HG03095 (cell line): ENCODE data around the gene INS.
"Not testable (repeated sequence)": the region's sequence is repeated elsewhere in the genome, so short reads cannot be mapped to it uniquely, and the experiment has no call there.

Experiments used
- ATAC-seq: cut with Tn5 transposase; IDR thresholded peaks from one replicate; pipeline ENCODE4 v1.9.1; 2021; ENCODE audit warnings: moderate library complexity; ENCODE audit not compliant: unreplicated experiment

Gene INS

DNA sequence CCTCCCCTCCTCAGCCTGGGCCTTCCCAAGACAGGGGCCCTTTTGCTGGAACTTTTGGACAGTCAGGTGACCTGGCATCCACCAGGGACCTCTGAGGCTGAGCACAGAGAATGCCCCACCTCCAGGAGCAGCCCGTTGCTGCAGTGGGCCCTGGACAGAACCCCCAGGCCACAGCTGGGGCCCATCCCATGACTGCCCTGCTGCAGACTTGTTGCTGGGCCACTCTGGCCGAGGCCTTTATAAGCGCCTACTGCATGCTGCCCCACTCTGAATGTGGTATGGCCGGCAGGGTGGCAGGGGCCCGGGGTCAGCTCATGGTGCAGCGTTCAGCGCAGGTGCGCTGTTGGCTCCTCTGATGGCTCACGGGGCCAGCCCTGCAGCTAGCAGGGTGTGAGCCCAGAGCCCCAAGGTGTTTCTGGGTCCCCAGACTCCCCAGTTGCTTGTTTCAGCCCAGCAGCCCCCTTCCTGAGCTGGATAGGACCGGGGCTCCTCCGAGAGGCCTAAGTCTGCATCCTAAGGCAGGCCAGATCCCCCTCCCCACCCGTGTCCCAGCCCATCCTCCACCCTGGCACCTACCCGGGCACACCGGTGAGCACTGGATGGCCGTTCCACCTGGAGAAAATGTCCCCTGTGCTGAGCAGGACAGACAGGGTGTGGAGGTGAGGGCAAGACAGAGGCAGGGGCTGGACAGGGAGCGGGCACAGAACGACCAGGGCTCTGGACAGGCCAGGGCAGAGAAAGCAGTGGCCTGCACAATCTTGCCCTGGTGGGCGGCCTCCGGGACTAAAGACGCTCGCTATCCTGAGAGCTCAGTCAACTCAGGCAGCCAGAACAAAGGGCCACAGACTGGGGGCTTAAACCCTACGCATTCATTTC is 38.7 kb upstream of the INS start:
- ATAC-seq = no peak

DNA sequence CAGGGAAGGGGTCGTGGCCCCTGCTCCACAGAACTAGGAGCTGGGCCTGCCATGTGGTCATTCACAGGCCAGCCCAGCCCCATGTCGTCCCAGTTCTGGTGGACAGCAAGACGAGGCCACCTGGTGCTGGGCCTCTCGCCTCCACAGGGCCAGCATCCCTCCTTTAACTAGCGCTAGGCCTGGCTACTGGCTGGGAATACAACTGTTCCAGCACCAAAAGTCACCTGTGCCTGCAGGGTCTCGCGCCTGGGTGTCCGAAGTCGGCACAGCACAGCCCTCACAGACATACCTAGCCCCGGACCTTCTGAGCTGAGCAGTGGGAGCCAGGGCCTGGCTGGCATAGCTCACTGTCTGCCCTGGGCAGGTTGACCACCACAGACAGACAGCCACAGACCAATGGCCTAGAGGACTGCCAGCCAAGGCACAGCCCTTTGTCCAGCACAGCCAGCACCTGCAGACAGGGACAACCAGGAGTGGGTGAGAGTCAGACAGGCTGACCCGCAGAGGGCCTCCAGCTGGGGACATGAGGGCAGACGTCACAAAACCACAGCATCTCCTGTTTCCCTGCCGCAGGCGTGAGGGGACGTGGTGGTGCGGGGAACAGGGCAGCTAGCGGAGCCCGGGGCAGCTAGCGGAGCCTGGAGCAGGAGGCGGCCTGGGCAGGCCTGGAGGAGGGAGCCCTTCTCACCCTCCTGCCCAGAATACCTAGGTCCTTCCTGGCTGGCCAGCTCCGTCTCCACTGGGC is 37.8 kb upstream of the INS start:
- no peak for ATAC-seq

GRCh38 chr11:2197771-2198520 is 36.9 kb upstream of the INS start:
- no peak for ATAC-seq

- no peak for ATAC-seq
These were observed 36.2 kb upstream of the INS start for GRCh38 chr11:2196970-2197770.

GRCh38 chr11:2195756-2196088 is 34.7 kb upstream of the INS start:
- no peak for ATAC-seq

GRCh38 chr11:2194877-2195755 is 34.1 kb upstream of the INS start:
- no peak for ATAC-seq

GRCh38 chr11:2193888-2194595 is 33.0 kb upstream of the INS start:
- not testable (repeated sequence) for ATAC-seq

- no peak for ATAC-seq
These were observed 32.3 kb upstream of the INS start for GRCh38 chr11:2193099-2193887.

GRCh38 chr11:2192435-2192834 is 31.4 kb upstream of the INS start:
- no peak for ATAC-seq

DNA sequence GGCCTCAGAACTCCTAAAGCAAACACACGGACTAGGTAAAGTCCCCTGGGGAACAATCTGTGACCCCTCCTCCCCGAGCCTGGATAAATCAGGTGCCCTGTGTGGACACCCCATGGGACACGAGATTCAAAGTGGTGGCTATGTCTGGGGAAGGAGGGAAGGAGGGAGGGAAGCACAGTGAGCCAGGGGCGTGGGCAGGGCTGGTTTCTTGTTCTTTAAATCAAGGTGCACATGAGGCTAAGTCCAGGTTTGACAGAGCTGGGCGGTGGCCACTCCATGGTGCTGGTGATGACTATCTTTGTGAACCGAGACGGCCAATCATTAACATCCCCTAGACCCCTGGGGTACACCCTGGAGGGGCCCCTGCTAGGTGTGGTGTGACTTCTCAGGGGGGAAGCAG is 30.9 kb upstream of the INS start:
- no peak for ATAC-seq

GRCh38 chr11:2190657-2191471 is 29.9 kb upstream of the INS start:
- no peak for ATAC-seq

DNA sequence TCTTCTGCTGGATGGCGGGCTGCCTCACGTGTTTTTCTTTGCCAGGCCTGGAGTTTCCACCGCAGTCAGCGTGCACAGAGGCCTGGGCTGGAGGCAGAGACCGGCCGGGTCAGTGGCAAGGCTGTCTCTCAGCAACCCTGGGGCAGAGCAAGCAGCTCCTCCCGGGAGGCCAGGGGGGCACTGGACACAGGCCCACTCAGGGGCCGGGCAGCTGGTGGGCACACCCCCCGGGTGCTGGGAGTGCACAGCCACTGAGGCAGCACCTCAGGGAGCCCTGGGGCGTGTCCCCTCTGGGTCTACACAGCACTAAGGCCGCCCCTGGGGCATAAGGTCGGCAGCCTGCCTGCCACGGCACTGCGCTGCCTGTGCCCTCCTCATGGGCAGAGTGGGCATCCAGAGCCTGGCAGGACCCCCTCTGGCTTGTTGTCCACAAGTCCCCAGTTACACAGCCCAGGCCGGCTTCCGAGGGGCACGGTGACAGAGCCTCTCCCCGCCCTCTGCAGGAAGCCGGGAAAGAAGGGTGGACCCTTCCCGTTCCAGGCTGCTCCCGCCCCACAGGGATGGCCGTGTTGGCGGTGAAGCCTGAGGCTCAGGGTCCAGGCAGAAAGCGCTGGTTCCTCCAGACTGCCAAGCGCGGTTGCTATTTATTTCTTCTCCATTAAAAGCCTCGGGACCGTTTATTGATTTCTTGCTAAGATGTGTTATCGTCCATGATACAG is 29.1 kb upstream of the INS start:
- ATAC-seq = no peak

GRCh38 chr11:2188745-2189144 is 27.7 kb upstream of the INS start:
- no peak for ATAC-seq

DNA sequence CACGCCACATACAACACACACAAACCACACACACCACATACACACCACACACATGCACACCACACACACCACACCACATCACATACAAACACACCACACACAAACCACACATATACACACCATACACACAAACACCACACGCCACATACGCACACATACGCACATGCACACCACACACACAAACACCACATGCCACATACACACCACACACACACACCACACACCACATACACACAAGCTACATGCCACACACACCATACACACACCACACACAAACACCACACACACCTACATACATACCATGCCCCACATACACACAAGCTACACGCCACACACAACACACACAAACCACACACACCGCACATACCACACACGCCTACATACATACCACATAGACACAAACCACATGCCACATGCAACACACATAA is 26.3 kb upstream of the INS start:
- ATAC-seq = no peak

GRCh38 chr11:2186669-2187279 is 25.8 kb upstream of the INS start:
- no peak for ATAC-seq

DNA sequence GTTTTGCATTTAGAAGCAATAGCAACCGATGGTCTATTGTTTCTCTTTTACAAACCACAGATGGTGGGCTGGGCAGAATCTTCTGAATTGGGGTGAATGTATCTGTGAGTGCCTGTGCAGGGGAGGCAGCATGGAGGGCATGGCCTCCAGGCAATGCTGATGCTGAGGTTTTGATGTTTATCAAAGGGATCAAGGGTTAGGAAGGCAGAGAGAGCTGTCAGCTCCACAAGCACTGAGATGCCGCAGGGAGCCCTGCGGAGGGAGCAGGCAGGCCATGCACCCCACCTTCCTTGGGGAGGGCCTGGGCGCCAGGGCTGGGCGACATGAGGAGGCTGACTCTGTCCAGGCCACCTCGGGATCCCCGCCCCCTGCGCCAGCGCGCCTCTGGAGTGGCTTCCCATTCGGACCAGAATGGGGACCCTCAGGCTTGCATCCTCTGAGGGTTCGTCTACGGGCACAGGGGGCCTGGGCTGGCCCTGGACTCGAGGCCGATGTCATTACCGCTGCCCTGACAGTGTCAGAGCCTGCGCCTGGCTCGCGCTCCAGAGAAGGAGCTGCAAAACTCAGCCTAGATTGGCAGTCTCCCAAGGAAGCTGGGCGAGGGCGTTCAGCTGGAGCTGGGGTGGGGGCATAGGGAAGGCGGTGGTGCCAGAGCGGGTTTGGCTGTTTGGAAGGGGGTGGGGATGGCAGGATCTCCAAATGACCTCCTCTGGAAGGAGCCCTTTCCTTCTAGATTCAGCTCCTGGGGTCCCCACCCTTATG is 24.5 kb upstream of the INS start:
- ATAC-seq = no peak
